Colonic mucosa (tissue), 4 donors: ENCODE data around the gene OXA1L. TPM values are rescaled to one million over a fixed set of nuclear protein-coding genes. Genes with fewer than 3 reads are reported as not detected.
A peak's percentile ranks its signal among the peaks of the same experiment; 100 is the strongest.
"Not testable (repeated sequence)": the region's sequence is repeated elsewhere in the genome, so short reads cannot be mapped to it uniquely, and the experiment has no call there.

Experiments used
- DNase-seq: peaks from one replicate; pipeline ENCODE4 v3.0.0-alpha.2; 2020
- H3K27ac ChIP-seq: fragments of 200-600 bp; one replicate; pipeline ENCODE4 v1.8.0; 2021
- H3K27me3 ChIP-seq: fragments of 200-600 bp; one replicate; pipeline ENCODE4 v1.8.0; 2021
- H3K36me3 ChIP-seq: fragments of 200-600 bp; one replicate; pipeline ENCODE4 v1.8.0; 2021
- H3K4me1 ChIP-seq: fragments of 200-600 bp; one replicate; pipeline ENCODE4 v1.8.0; 2021; ENCODE audit warnings: mild to moderate bottlenecking
- H3K4me3 ChIP-seq: fragments of 200-600 bp; one replicate; pipeline ENCODE4 v1.8.0; 2021
- H3K9ac ChIP-seq, 2 donors: one replicate each; pipeline ENCODE4 v1.7.0; 2013; ENCODE audit warnings: control low read depth in 2 of 2, low read depth in 2 of 2, low read length in 2 of 2
- H3K9me3 ChIP-seq: fragments of 200-600 bp; one replicate; pipeline ENCODE4 v1.8.0; 2021
- CTCF ChIP-seq: fragments of 200-600 bp; IDR thresholded peaks from one replicate; pipeline ENCODE4 v1.8.0; 2022; ENCODE audit warnings: antibody characterized with exemption, mild to moderate bottlenecking
- intact Hi-C: fragments of 100-400 bp; cut with DNase I; formaldehyde crosslinking; loops from one replicate; pipeline ENCODE4 v1.14.1; 2022
- total RNA-seq, 2 donors: library from RNA; stranded (reverse); fragmentation: NEBNext Ultra II Directional in 1 of 2; extraction: Animal tissue kit (Norgen Biotek cat#: 25700) in 1 of 2; gene quantifications; one replicate each; pipeline ENCODE4 v1.2.1, GENCODE V29; 2021
- donor health status: healthy.
- donor health status: DM: no; HTN: no; CAD: no.
- donor health status: DM: no; HTN: no; CAD: no.

OXA1L gene
- total RNA-seq, 2 donors from 2014 or later = 110 to 115 TPM

DNA sequence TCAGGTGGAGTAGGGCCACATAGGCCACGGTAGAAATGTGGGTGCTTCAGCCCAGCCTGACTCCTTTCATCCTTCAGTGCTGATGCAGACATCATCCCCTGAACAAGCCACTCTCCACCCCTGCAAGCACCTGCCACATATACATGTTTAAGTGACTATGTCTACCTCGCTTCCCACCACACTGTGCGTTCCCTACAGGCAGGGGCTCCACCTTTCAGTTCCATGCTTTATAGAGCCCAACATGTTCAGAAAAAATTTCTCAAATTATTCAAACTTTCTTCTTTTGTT, 37.1 kb downstream of the OXA1L start:
- no peak overlapping the region for H3K4me3 ChIP-seq
- no peak for TF ChIP-seq CTCF

GRCh38 chr14:22805235-22805634, 38.7 kb downstream of the OXA1L start:
- intact Hi-C loops, H3K27me3 ChIP-seq, H3K27ac ChIP-seq, H3K4me3 ChIP-seq, H3K9ac ChIP-seq, H3K9me3 ChIP-seq, H3K4me1 ChIP-seq, DNase-seq, H3K36me3 ChIP-seq: not testable (repeated sequence)

More for the DNA sequence above, 37.1 kb downstream of the OXA1L start:
- intact Hi-C loops = no loop called here
- Histone ChIP-seq H3K9ac (no peak overlapping the region), H3K9me3 (no peaks in the 10 kb centered on the region), H3K27ac (no peak overlapping the region), H3K36me3 (no peaks in the 10 kb centered on the region), H3K27me3 (no peaks in the 10 kb centered on the region), H3K4me1 (no peaks in the 10 kb centered on the region)
- no peak for DNase-seq

DNA sequence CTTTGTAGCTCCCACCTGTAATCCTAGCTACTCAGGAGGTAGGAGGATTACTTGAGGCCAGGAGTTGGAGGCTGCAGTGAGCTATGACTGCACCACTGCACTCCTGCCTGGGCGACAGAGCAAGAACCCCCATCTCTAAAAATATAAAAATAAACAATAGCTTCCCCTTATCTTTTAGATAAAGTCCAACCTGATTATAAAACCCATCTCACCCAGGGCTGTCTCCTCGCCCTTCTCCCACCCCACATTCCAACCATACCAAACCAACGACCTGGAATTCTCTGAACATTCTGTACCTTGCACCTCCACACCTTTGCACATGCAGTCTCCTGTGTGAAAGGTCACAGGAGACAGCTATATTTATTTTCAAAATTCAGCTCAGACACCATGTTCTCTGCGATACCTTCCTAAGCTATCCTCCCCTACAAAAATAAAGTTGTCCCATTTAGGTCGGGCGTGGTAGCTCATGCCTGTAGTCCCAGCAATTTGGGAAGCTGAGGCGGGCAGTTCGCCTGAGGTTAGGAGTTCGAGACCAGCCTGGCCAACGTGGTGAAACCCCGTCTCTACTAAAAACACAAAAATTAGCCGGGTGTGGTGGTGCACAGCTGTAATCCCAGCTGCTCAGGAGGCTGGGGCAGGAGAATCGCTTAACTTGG, 41.1 kb downstream of the OXA1L start:
- no peaks in the 10 kb centered on the region for H3K27me3 ChIP-seq
- no peak overlapping the region for H3K4me3 ChIP-seq
- TF ChIP-seq CTCF = no peak
- intact Hi-C loops = no loop called here
- H3K36me3 ChIP-seq = no peaks in the 10 kb centered on the region
- no peak overlapping the region for H3K27ac ChIP-seq
- no peak overlapping the region for H3K9ac ChIP-seq
- no peak for DNase-seq
- no peaks in the 10 kb centered on the region for H3K9me3 ChIP-seq
- H3K4me1 ChIP-seq = no peaks in the 10 kb centered on the region

- TF ChIP-seq CTCF = no peak
Measured at GRCh38 chr14:22808388-22809209, 42.1 kb downstream of the OXA1L start.

GRCh38 chr14:22811722-22812121, 45.2 kb downstream of the OXA1L start:
- peaks cover 6% of the 10 kb centered on the region for H3K4me1 ChIP-seq
- no peak for DNase-seq
- H3K9ac ChIP-seq = no peak overlapping the region
- no peaks in the 10 kb centered on the region for H3K9me3 ChIP-seq
- no peak overlapping the region for H3K4me3 ChIP-seq
- intact Hi-C loops = loop anchor here (10.0 kb wide), 1 partner anchor 157 kb away; no protein-coding TSS in a partner anchor
- no peaks in the 10 kb centered on the region for H3K36me3 ChIP-seq
- H3K27me3 ChIP-seq = no peaks in the 10 kb centered on the region
- TF ChIP-seq CTCF = no peak
- no peak overlapping the region for H3K27ac ChIP-seq

More at GRCh38 chr14:22808388-22809209, 42.1 kb downstream of the OXA1L start:
- H3K4me1 ChIP-seq = no peaks in the 10 kb centered on the region
- H3K36me3 ChIP-seq = no peaks in the 10 kb centered on the region
- H3K4me3 ChIP-seq = no peak overlapping the region
- H3K9ac ChIP-seq = no peak overlapping the region
- H3K27ac ChIP-seq = no peak overlapping the region
- no peaks in the 10 kb centered on the region for H3K27me3 ChIP-seq
- intact Hi-C loops = no loop called here
- no peak for DNase-seq
- H3K9me3 ChIP-seq = no peaks in the 10 kb centered on the region

- Histone ChIP-seq H3K27me3 (no peaks in the 10 kb centered on the region), H3K9me3 (no peaks in the 10 kb centered on the region), H3K9ac (no peak overlapping the region), H3K4me1 (peaks cover 6% of the 10 kb centered on the region), H3K36me3 (no peaks in the 10 kb centered on the region), H3K27ac (peak overlapping the region; percentile 7), H3K4me3 (no peak overlapping the region)
- no peak for TF ChIP-seq CTCF
- no peak for DNase-seq
- intact Hi-C loops = loop anchor here (10.0 kb wide), 1 partner anchor 158 kb away; no protein-coding TSS in a partner anchor
Measured at GRCh38 chr14:22812744-22813143, 46.3 kb downstream of the OXA1L start.
